Upper lobe of right lung (tissue), 1 donor: ENCODE data around the gene ITSN1. TPM values are rescaled to one million over a fixed set of nuclear protein-coding genes. Genes with fewer than 3 reads are reported as not detected.

Experiments used
- ATAC-seq: fragments of 200-7000 bp; cut with Tn5 transposase; one replicate; pipeline ENCODE4 v1.9.1; 2020; ENCODE audit warnings: mild to moderate bottlenecking, moderate library complexity
- DNase-seq: peaks from one replicate; pipeline ENCODE4 v3.0.0-alpha.2; 2020
- H3K27ac ChIP-seq: fragments of 200-600 bp; one replicate; pipeline ENCODE4 v1.8.0; 2022
- H3K27me3 ChIP-seq: fragments of 200-600 bp; one replicate; pipeline ENCODE4 v1.8.0; 2022; ENCODE audit warnings: mild to moderate bottlenecking
- H3K36me3 ChIP-seq: fragments of 200-600 bp; one replicate; pipeline ENCODE4 v1.8.0; 2022
- H3K4me1 ChIP-seq: fragments of 200-600 bp; one replicate; pipeline ENCODE4 v1.8.0; 2022
- H3K4me3 ChIP-seq: fragments of 200-600 bp; one replicate; pipeline ENCODE4 v1.8.0; 2022; ENCODE audit warnings: mild to moderate bottlenecking
- H3K9me3 ChIP-seq: fragments of 200-600 bp; one replicate; pipeline ENCODE4 v1.8.0; 2022
- intact Hi-C: fragments of 100-400 bp; cut with DNase I; formaldehyde crosslinking; loops from one replicate; pipeline ENCODE4 v1.11.0; 2022
- total RNA-seq: library from RNA; stranded (reverse); fragmentation: NEBNext Ultra II Directional; extraction: Animal tissue kit (Norgen Biotek cat#: 25700); gene quantifications from one replicate; pipeline ENCODE4 v1.2.1, GENCODE V29; 2021
- TF ChIP-seq, protein P1 (sequence below): fragments of 200-600 bp; IDR thresholded peaks from one replicate; pipeline ENCODE4 v1.8.0; 2022; ENCODE audit warnings: antibody characterized with exemption
- donor health status: DM: no; HTN: yes; CAD: no; lungs with severe emphysema.

ITSN1 gene
- total RNA-seq, 1 donor from 2014 or later, result 32.0 TPM

DNA sequence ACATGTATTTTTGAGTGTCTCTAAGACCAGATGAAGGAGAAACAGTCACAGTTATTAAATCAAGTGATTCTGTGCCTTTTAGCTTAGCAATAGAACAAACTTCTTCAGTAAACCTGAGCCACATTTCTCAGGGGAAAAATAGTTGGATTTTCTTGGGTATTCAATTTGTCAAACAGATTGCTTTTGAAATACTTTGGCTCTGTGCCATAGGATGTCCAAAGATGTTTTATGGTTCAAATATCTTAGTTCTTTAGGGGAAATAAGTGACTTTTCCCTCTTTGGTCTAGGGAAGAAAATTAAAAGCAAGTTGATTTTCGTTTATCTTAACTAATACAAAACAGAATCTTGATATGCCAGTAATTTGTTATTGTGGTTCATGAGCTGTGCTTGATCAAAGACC is 147.4 kb downstream of the ITSN1 start:
- Histone ChIP-seq H3K4me3 (no peak overlapping the region), H3K36me3 (peaks cover 5% of the 10 kb centered on the region), H3K27me3 (no peaks in the 10 kb centered on the region), H3K9me3 (no peaks in the 10 kb centered on the region), H3K4me1 (no peaks in the 10 kb centered on the region), H3K27ac (no peak overlapping the region)
- no peak for ATAC-seq
- TF ChIP-seq, protein P1, sequence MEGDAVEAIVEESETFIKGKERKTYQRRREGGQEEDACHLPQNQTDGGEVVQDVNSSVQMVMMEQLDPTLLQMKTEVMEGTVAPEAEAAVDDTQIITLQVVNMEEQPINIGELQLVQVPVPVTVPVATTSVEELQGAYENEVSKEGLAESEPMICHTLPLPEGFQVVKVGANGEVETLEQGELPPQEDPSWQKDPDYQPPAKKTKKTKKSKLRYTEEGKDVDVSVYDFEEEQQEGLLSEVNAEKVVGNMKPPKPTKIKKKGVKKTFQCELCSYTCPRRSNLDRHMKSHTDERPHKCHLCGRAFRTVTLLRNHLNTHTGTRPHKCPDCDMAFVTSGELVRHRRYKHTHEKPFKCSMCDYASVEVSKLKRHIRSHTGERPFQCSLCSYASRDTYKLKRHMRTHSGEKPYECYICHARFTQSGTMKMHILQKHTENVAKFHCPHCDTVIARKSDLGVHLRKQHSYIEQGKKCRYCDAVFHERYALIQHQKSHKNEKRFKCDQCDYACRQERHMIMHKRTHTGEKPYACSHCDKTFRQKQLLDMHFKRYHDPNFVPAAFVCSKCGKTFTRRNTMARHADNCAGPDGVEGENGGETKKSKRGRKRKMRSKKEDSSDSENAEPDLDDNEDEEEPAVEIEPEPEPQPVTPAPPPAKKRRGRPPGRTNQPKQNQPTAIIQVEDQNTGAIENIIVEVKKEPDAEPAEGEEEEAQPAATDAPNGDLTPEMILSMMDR, result no peak
- intact Hi-C loops, result no loop called here
- no peak for DNase-seq

GRCh38 chr21:33791073-33791472 is 148.8 kb downstream of the ITSN1 start:
- no peak overlapping the region for H3K27ac ChIP-seq
- no peaks in the 10 kb centered on the region for H3K4me1 ChIP-seq
- peaks cover 6% of the 10 kb centered on the region for H3K36me3 ChIP-seq
- ATAC-seq, result no peak
- intact Hi-C loops, result no loop called here
- no peak for DNase-seq
- H3K4me3 ChIP-seq, result no peak overlapping the region
- TF ChIP-seq, protein P1, result no peak
- H3K27me3 ChIP-seq, result no peaks in the 10 kb centered on the region
- no peaks in the 10 kb centered on the region for H3K9me3 ChIP-seq

DNA sequence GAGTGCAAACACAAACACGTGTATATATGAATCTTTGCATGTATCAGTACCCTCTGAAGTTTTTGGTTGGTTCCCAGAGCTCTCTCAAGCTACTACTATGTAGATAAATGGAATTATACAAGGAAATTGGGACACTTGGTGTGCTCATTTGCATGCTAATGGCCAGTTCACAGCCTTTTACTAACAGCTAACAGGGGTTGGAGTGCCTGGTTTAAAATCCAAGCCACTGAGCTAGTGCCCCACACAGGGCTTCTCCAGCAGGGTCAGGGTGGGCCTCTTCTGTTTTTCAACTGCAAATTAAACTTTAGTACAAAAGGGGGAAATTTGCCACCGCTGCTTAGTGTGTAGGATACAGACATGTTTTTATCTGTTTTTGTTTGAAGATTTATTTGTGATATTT is 152.3 kb downstream of the ITSN1 start:
- Histone ChIP-seq H3K27ac (no peak overlapping the region), H3K36me3 (peaks cover 17% of the 10 kb centered on the region), H3K4me1 (no peaks in the 10 kb centered on the region), H3K27me3 (no peaks in the 10 kb centered on the region), H3K4me3 (no peak overlapping the region), H3K9me3 (no peaks in the 10 kb centered on the region)
- intact Hi-C loops, result no loop called here
- no peak for ATAC-seq
- TF ChIP-seq, protein P1, result no peak
- no peak for DNase-seq

- Histone ChIP-seq H3K4me3 (no peak overlapping the region), H3K36me3 (peaks cover 17% of the 10 kb centered on the region), H3K27me3 (no peaks in the 10 kb centered on the region), H3K4me1 (no peaks in the 10 kb centered on the region), H3K27ac (no peak overlapping the region), H3K9me3 (no peaks in the 10 kb centered on the region)
- ATAC-seq (no peak), DNase-seq (no peak)
- intact Hi-C loops, result no loop called here
- TF ChIP-seq, protein P1, result no peak
Measured at GRCh38 chr21:33797565-33797964, 155.3 kb downstream of the ITSN1 start.

- intact Hi-C loops, result no loop called here
- H3K27ac ChIP-seq, result no peak overlapping the region
- TF ChIP-seq, protein P1, result no peak
- H3K36me3 ChIP-seq, result peaks cover 14% of the 10 kb centered on the region
- DNase-seq, result no peak
- H3K4me1 ChIP-seq, result peaks cover 4% of the 10 kb centered on the region
- ATAC-seq, result peak; percentile 26
- no peak overlapping the region for H3K4me3 ChIP-seq
- H3K9me3 ChIP-seq, result no peaks in the 10 kb centered on the region
- H3K27me3 ChIP-seq, result no peaks in the 10 kb centered on the region
Measured at GRCh38 chr21:33799378-33800090, 157.2 kb downstream of the ITSN1 start.
